Measurements from ENCODE around the gene DIRAS1. TPM values are rescaled to one million over a fixed set of nuclear protein-coding genes. Genes with fewer than 3 reads are reported as not detected.

Gene DIRAS1
- total and polyA plus RNA-seq, 4 experiments from 2014 or later, result not detected

DNA sequence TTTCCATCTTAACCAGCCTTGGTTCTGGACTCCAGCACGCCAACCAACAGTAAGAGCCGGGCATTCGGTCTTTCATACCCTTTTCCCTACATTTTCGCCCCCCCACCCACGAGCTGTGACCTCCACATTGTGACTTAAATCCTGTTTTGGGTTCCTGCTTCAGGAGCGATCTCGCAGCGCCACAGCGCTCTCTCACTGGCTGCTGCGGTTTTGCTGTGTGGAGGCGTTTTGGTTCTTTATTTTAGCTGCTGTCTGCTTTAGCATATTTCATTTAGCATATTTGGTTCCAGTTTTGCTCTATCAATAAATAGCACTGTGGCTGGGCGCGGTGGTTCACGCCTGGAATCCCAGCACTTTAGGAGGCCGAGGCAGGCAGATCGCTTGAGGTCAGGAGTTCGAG lies 38.2 kb upstream of the DIRAS1 start:
- H3K4me3 Mint-ChIP-seq, result peak overlapping the region in 1 of 8 donors; percentile 33
- no peaks in the 10 kb centered on the region for H3K9me3 Mint-ChIP-seq
- peak overlapping the region in 4 of 7 donors; percentile 29 to 85 (median 40) for H3K27ac Mint-ChIP-seq
- intact Hi-C loops (cut with micrococcal nuclease), result no loop called here
- CTCF ChIA-PET (ENCODE audit: partially characterized antibody), result interaction anchor here (1.0 kb wide), 1 partner anchor 10 kb away, joined by 3 read pairs; no protein-coding TSS in a partner anchor
- peaks cover 5% of the 10 kb centered on the region for H3K36me3 ChIP-seq (ENCODE audit: insufficient read depth, low read length)
- POLR2A ChIA-PET (ENCODE audit: partially characterized antibody), result interaction anchor here (0.9 kb wide), 1 partner anchor 19 kb away, joined by 3 read pairs; no protein-coding TSS in a partner anchor
- peaks cover 32 to 33% of the 10 kb centered on the region in 2 donors for H3K36me3 Mint-ChIP-seq
- DNase-seq, result no peak
- no peaks in the 10 kb centered on the region for H3K27me3 ChIP-seq (ENCODE audit: insufficient read depth, low read length)
- no peak overlapping the region for H3K4me3 ChIP-seq (ENCODE audit: low read length in 2 of 2)
- H3K4me1 ChIP-seq (ENCODE audit: insufficient read depth, low read length), result peaks cover 5% of the 10 kb centered on the region
- H3K27me3 Mint-ChIP-seq, result no peaks in the 10 kb centered on the region
- no peak overlapping the region for H3K27ac ChIP-seq (ENCODE audit: low read depth, low read length)
- peaks cover 0 to 10% (median 3%) of the 10 kb centered on the region in 4 donors for H3K4me1 Mint-ChIP-seq
- no peaks in the 10 kb centered on the region for H3K9me3 ChIP-seq (ENCODE audit: control insufficient read depth in 1 of 2, low read length in 2 of 2)

DNA sequence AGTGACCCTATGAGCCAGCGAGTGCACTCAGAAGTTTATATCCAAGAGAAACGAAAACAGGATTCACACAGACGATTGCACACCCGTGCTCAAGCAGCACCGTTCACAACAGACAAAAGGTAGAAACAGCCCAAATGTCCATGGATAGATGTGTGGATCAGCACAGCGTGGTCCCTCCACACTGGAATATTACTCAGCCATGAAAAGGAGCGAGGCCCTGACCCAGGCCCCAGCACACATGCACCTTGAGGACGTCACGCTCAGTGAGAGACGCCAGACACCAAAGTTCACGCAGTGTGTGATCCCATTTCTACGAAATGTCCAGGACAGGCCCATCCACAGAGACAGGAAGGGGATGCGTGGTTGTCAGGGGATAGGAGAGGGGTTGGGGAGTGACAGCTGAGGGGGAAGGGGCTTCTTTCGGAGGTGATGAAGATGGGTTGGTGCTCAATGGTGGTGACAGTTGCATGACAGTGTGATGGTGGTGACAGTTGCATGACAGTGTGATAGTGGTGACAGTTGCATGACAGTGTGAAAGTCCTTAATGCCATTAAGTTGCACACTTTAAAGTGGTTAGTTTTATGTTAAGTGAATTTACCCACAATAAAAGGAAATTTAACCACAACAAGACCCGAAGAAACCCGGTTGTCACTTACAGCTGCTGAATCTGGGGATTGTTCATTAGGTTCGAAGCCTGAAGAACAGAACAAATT lies 37.6 kb upstream of the DIRAS1 start:
- H3K9me3 Mint-ChIP-seq, result no peaks in the 10 kb centered on the region
- ChIA-PET POLR2A (ENCODE audit: partially characterized antibody) (interaction anchor here (0.9 kb wide), 1 partner anchor 19 kb away, joined by 3 read pairs; no protein-coding TSS in a partner anchor), CTCF (ENCODE audit: partially characterized antibody) (interaction anchor here (1.0 kb wide), 1 partner anchor 10 kb away, joined by 3 read pairs; no protein-coding TSS in a partner anchor)
- Histone ChIP-seq H3K4me1 (ENCODE audit: insufficient read depth, low read length) (peaks cover 5% of the 10 kb centered on the region), H3K4me3 (ENCODE audit: low read length in 2 of 2) (no peak overlapping the region), H3K27me3 (ENCODE audit: insufficient read depth, low read length) (no peaks in the 10 kb centered on the region), H3K36me3 (ENCODE audit: insufficient read depth, low read length) (peaks cover 5% of the 10 kb centered on the region), H3K9me3 (ENCODE audit: control insufficient read depth in 1 of 2, low read length in 2 of 2) (no peaks in the 10 kb centered on the region), H3K27ac (ENCODE audit: low read depth, low read length) (no peak overlapping the region)
- intact Hi-C loops (cut with micrococcal nuclease), result no loop called here
- peaks cover 33 to 35% of the 10 kb centered on the region in 2 donors for H3K36me3 Mint-ChIP-seq
- H3K4me3 Mint-ChIP-seq, result no peak overlapping the region
- H3K27me3 Mint-ChIP-seq, result no peaks in the 10 kb centered on the region
- no peak for DNase-seq
- H3K27ac Mint-ChIP-seq, result peak overlapping the region in 4 of 7 donors; percentile 38 to 85 (median 44)
- peaks cover 0 to 10% (median 3%) of the 10 kb centered on the region in 4 donors for H3K4me1 Mint-ChIP-seq

DNA sequence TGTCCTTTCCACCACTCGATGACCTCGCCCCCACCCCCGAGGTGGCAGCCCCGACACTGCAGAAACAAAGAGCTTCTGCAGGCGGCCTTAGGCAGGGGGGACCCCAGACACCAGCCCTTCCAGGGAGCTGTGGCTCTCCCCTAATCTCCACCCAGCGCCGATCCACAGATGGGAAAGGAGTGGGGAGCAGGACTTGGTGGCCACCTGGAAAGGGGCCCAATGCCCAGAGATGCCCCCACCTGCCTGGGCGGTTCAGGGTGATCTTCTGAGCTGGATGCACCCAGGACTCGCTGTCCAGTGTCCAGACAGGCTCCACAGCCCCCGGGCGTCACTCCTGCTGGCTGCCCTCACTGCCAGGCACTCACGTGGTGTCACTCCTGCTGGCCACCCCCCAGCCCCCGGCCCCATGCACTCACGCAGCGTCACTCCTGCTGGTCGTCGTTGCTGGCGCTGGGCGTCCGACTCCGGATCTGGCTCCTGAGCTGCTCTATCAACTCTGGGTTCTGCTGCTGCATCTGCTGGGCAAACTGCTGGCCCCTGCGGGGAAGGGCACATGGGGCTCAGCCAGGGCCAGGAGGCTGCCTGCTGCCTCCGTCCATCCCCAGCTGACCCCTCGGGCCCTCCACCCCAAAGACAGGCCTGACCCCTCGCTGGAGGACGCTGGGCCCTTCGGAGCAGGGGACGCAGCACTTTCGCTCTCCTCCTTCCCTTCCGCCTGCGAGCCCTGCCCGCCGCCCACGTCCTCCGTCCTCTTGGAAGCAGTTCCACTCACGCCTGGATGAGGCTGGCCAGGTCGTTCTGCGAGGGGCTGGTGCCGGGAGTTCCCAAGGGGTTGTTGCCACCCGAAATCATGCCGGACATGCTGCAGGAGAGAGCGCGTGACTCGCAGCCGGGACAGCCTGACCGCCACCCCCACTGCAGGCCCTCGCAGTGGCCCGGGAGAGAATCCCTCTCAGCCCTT lies 36.0 kb upstream of the DIRAS1 start:
- no peaks in the 10 kb centered on the region for H3K9me3 ChIP-seq (ENCODE audit: control insufficient read depth in 1 of 2, low read length in 2 of 2)
- no peaks in the 10 kb centered on the region for H3K27me3 ChIP-seq (ENCODE audit: insufficient read depth, low read length)
- H3K36me3 ChIP-seq (ENCODE audit: insufficient read depth, low read length), result no peaks in the 10 kb centered on the region
- CTCF ChIA-PET (ENCODE audit: partially characterized antibody), result no interaction called here
- DNase-seq, result no peak
- peaks cover 5% of the 10 kb centered on the region for H3K4me1 ChIP-seq (ENCODE audit: insufficient read depth, low read length)
- intact Hi-C loops (cut with micrococcal nuclease), result no loop called here
- peaks cover 0 to 10% (median 3%) of the 10 kb centered on the region in 4 donors for H3K4me1 Mint-ChIP-seq
- no peaks in the 10 kb centered on the region for H3K9me3 Mint-ChIP-seq
- H3K36me3 Mint-ChIP-seq, result peaks cover 30% of the 10 kb centered on the region in 2 donors
- POLR2A ChIA-PET (ENCODE audit: partially characterized antibody), result no interaction called here
- no peak overlapping the region for H3K27ac Mint-ChIP-seq
- H3K4me3 Mint-ChIP-seq, result no peak overlapping the region
- no peaks in the 10 kb centered on the region for H3K27me3 Mint-ChIP-seq
- H3K27ac ChIP-seq (ENCODE audit: low read depth, low read length), result no peak overlapping the region
- no peak overlapping the region for H3K4me3 ChIP-seq (ENCODE audit: low read length in 2 of 2)

DNA sequence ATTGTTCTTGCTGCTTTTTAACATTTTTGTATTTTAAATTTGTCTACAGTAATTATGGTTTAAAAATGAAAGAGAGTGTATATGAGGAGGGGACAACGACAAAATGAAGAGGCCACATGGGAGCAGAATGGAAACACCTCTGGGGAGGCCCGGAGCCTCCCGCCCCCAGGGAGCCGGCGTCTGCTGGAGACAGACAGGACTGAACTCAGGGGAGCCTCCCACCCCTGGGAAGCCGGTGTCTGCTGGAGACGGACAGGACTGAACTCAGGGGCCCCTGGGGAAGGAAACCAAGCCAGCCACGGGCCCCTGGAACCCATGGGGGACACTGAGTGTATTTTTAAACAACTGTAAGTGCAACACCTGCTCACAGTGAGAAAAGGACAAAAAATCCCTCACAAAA lies 35.3 kb upstream of the DIRAS1 start:
- H3K27me3 Mint-ChIP-seq, result no peaks in the 10 kb centered on the region
- Histone ChIP-seq H3K27ac (ENCODE audit: low read depth, low read length) (no peak overlapping the region), H3K9me3 (ENCODE audit: control insufficient read depth in 1 of 2, low read length in 2 of 2) (no peaks in the 10 kb centered on the region), H3K4me3 (ENCODE audit: low read length in 2 of 2) (no peak overlapping the region), H3K36me3 (ENCODE audit: insufficient read depth, low read length) (no peaks in the 10 kb centered on the region), H3K27me3 (ENCODE audit: insufficient read depth, low read length) (no peaks in the 10 kb centered on the region), H3K4me1 (ENCODE audit: insufficient read depth, low read length) (peaks cover 5% of the 10 kb centered on the region)
- ChIA-PET CTCF (ENCODE audit: partially characterized antibody) (no interaction called here), POLR2A (ENCODE audit: partially characterized antibody) (no interaction called here)
- H3K4me1 Mint-ChIP-seq, result peaks cover 0 to 10% (median 3%) of the 10 kb centered on the region in 4 donors
- DNase-seq, result no peak
- intact Hi-C loops (cut with micrococcal nuclease), result no loop called here
- H3K27ac Mint-ChIP-seq, result no peak overlapping the region
- H3K4me3 Mint-ChIP-seq, result no peak overlapping the region
- H3K9me3 Mint-ChIP-seq, result no peaks in the 10 kb centered on the region
- peaks cover 25 to 26% of the 10 kb centered on the region in 2 donors for H3K36me3 Mint-ChIP-seq

DNA sequence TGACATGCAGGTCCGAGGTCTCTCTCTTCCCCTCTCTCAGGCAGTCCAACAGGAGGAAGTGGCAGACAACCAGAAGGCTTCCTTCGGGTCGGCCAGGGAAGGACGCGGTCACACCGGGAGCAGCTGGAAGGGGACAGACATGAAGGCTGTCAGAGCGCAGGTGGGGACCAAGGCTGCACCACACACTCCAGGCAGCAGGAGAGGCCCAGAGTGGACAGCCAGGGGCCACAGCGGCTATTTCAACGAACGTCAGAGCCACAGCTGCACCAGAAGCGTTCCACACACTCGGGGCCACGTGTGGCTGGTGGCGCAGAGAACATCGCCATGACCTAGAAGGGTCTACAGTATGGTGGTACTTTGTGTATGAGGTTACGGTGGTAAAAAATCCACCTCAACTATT lies 34.6 kb upstream of the DIRAS1 start:
- Histone ChIP-seq H3K9me3 (ENCODE audit: control insufficient read depth in 1 of 2, low read length in 2 of 2) (no peaks in the 10 kb centered on the region), H3K27me3 (ENCODE audit: insufficient read depth, low read length) (no peaks in the 10 kb centered on the region), H3K27ac (ENCODE audit: low read depth, low read length) (no peak overlapping the region), H3K36me3 (ENCODE audit: insufficient read depth, low read length) (no peaks in the 10 kb centered on the region), H3K4me3 (ENCODE audit: low read length in 2 of 2) (no peak overlapping the region), H3K4me1 (ENCODE audit: insufficient read depth, low read length) (peaks cover 5% of the 10 kb centered on the region)
- peaks cover 23 to 25% of the 10 kb centered on the region in 2 donors for H3K36me3 Mint-ChIP-seq
- no peak overlapping the region for H3K4me3 Mint-ChIP-seq
- DNase-seq, result no peak
- H3K9me3 Mint-ChIP-seq, result no peaks in the 10 kb centered on the region
- no peaks in the 10 kb centered on the region for H3K27me3 Mint-ChIP-seq
- CTCF ChIA-PET (ENCODE audit: partially characterized antibody), result interaction anchor here (1.4 kb wide), 1 partner anchor 108 kb away, joined by 4 read pairs; no protein-coding TSS in a partner anchor
- H3K27ac Mint-ChIP-seq, result no peak overlapping the region
- POLR2A ChIA-PET (ENCODE audit: partially characterized antibody), result no interaction called here
- intact Hi-C loops (cut with micrococcal nuclease), result no loop called here
- H3K4me1 Mint-ChIP-seq, result peaks cover 0 to 10% (median 3%) of the 10 kb centered on the region in 4 donors

DNA sequence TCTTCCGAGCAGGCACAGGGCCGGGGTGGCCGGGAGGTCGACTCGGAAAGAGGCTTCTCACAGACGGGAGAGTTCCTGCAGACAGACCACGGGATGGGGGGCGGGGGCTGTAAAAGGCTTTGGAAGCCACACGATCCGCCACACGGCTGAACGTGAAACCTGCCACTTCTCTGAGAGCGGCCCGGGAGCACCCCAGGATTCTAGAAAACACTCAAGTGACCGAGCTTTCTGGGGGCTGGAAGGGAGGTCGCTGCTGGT lies 34.2 kb upstream of the DIRAS1 start:
- H3K4me1 Mint-ChIP-seq, result peaks cover 0 to 10% (median 3%) of the 10 kb centered on the region in 4 donors
- Histone ChIP-seq H3K4me1 (ENCODE audit: insufficient read depth, low read length) (peaks cover 5% of the 10 kb centered on the region), H3K4me3 (ENCODE audit: low read length in 2 of 2) (no peak overlapping the region), H3K9me3 (ENCODE audit: control insufficient read depth in 1 of 2, low read length in 2 of 2) (no peaks in the 10 kb centered on the region), H3K27ac (ENCODE audit: low read depth, low read length) (no peak overlapping the region), H3K36me3 (ENCODE audit: insufficient read depth, low read length) (no peaks in the 10 kb centered on the region), H3K27me3 (ENCODE audit: insufficient read depth, low read length) (no peaks in the 10 kb centered on the region)
- no peaks in the 10 kb centered on the region for H3K9me3 Mint-ChIP-seq
- H3K4me3 Mint-ChIP-seq, result no peak overlapping the region
- H3K36me3 Mint-ChIP-seq, result peaks cover 20 to 25% of the 10 kb centered on the region in 2 donors
- no peaks in the 10 kb centered on the region for H3K27me3 Mint-ChIP-seq
- no peak for DNase-seq
- CTCF ChIA-PET (ENCODE audit: partially characterized antibody), result interaction anchor here (1.4 kb wide), 1 partner anchor 107 kb away, joined by 4 read pairs; no protein-coding TSS in a partner anchor
- H3K27ac Mint-ChIP-seq, result no peak overlapping the region
- POLR2A ChIA-PET (ENCODE audit: partially characterized antibody), result no interaction called here
- intact Hi-C loops (cut with micrococcal nuclease), result no loop called here

All from CD4-positive, alpha-beta memory T cell (primary cell).